Ovary (tissue), 3 donors: ENCODE data around the gene TSC22D4.

Experiments
- CTCF ChIP-seq, 3 donors: fragments of 450-650 bp in 2 of 3; fragments of 200-600 bp in 1 of 3; IDR thresholded peaks; one replicate each; pipeline versions ENCODE4 v1.5.1 to v1.8.0; 2016 to 2022; ENCODE audit warnings: antibody characterized with exemption in 3 of 3, mild to moderate bottlenecking in 1 of 3
- POLR2A ChIP-seq: fragments of 450-650 bp; IDR thresholded peaks from one replicate; pipeline ENCODE4 v1.6.1; 2017; ENCODE audit warnings: antibody characterized with exemption, mild to moderate bottlenecking, moderate library complexity
- donor health status: DM: no; HTN: no; CAD: no.

DNA sequence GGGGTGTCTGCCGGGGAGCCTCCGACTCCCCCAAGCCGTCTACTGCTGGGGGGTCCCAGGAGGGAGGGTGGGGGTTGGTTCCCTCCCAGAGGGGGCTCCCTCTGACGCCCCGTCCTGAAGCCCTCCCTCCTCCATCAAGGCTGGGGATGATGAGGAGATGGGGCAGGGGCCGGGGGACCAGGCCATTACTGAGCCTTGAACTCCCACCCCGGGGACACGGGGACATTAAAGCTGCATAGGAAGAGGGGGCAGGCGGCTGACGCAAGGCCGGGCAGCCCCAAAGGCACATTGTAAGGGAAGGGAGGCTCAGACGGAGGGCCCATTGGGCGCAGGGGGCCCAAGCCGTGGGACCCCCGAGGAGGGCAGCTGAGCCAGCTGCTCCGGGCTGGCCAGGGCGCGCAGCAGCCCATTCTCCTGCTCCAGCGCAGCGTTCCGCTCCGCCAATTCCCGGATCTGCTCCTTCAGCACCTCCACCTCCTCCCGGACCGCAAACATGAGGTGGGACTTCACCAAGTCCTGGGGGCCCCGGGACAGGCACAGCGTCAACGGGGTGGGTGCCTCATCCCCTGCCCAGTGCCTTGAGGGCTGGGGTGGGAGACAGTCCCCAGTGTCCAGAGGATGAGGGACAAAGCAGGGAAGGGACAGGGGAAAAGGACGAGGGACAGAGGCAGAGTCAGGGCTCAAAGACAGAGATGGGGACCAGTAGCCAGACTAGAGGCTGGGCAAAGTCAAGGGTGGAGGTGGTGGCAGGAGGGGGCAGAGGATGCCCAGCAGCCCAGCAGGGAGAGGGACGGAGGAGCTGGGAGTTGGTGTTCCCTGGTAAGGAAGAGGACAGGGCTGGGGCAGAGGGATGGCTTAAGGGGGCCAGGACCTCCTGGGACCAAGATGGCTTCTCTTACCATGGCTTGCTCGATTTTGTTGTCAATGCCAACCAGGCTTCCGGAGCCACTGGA lies 12.1 kb downstream of the TSC22D4 start:
- no peak for TF ChIP-seq CTCF (IDR thresholded peaks at IDR 0.05)
- TF ChIP-seq POLR2A = no peak
